Neural progenitor cell (in vitro differentiated cells): ENCODE results near the gene ADAM8. TPM values are rescaled to one million over a fixed set of nuclear protein-coding genes. Genes with fewer than 3 reads are reported as not detected.

Experiments used
- DNase-seq: peaks from one replicate; pipeline ENCODE4 v3.0.0-alpha.2; 2016; ENCODE audit warnings: low spot score
- H2AFZ ChIP-seq: fragments of 200-600 bp; sonication (generic); replicated peaks from 2 replicates; pipeline ENCODE4 v1.6.1; 2016; ENCODE audit warnings: antibody characterized with exemption
- H3F3A ChIP-seq: fragments of 200-600 bp; sonication (generic); 2 replicates; pipeline ENCODE4 v1.6.1; 2016; ENCODE audit warnings: antibody characterized with exemption, low read depth
- H3K27ac ChIP-seq: fragments of 200-600 bp; sonication (generic); 2 replicates; pipeline ENCODE4 v1.5.1; 2016; ENCODE audit warnings: mild to moderate bottlenecking
- H3K27me3 ChIP-seq: fragments of 200-600 bp; sonication (generic); 2 replicates; pipeline ENCODE4 v1.6.1; 2016; ENCODE audit warnings: mild to moderate bottlenecking, moderate library complexity
- H3K36me3 ChIP-seq: fragments of 200-600 bp; sonication (generic); 2 replicates; pipeline ENCODE4 v1.5.1; 2016
- H3K4me1 ChIP-seq: fragments of 200-600 bp; sonication (generic); 2 replicates; pipeline ENCODE4 v1.6.1; 2016; ENCODE audit warnings: mixed run types
- H3K4me2 ChIP-seq: fragments of 200-600 bp; sonication (generic); 2 replicates; pipeline ENCODE4 v1.6.1; 2016
- H3K4me3 ChIP-seq: fragments of 200-600 bp; sonication (generic); 2 replicates; pipeline ENCODE4 v1.5.1; 2016
- H3K79me2 ChIP-seq: fragments of 200-600 bp; sonication (generic); 2 replicates; pipeline ENCODE4 v1.6.1; 2016; ENCODE audit warnings: low read depth
- H3K9ac ChIP-seq: fragments of 200-600 bp; sonication (generic); 2 replicates; pipeline ENCODE4 v1.6.1; 2016
- H3K9me3 ChIP-seq: fragments of 200-600 bp; sonication (generic); 2 replicates; pipeline ENCODE4 v1.5.1; 2016; ENCODE audit warnings: low read depth
- H4K20me1 ChIP-seq: fragments of 200-600 bp; sonication (generic); 2 replicates; pipeline ENCODE4 v1.6.1; 2016; ENCODE audit warnings: low read depth
- H3K27ac Mint-ChIP-seq: 3 replicates; pipeline ENCODE4 v1.8.0; 2021; ENCODE audit warnings: mixed read lengths
- H3K27me3 Mint-ChIP-seq: 2 replicates; pipeline ENCODE4 v1.8.0; 2022; ENCODE audit warnings: low read depth, mild to moderate bottlenecking, inconsistent platforms, moderate library complexity, mixed read lengths; ENCODE audit not compliant: insufficient read depth
- H3K36me3 Mint-ChIP-seq: 3 replicates; pipeline ENCODE4 v1.8.0; 2021; ENCODE audit warnings: mixed read lengths
- H3K4me1 Mint-ChIP-seq: 3 replicates; pipeline ENCODE4 v1.8.0; 2021; ENCODE audit warnings: mixed read lengths
- H3K4me3 Mint-ChIP-seq: 3 replicates; pipeline ENCODE4 v1.8.0; 2021; ENCODE audit warnings: mild to moderate bottlenecking, moderate library complexity, mixed read lengths
- H3K9me3 Mint-ChIP-seq: 3 replicates; pipeline ENCODE4 v1.8.0; 2020; ENCODE audit warnings: mixed read lengths
- CTCF ChIP-seq: fragments of 200-600 bp; sonication (generic); IDR thresholded peaks from 2 replicates; pipeline ENCODE4 v1.5.1; 2017; ENCODE audit warnings: antibody characterized with exemption, mild to moderate bottlenecking
- EZH2 ChIP-seq: fragments of 200-600 bp; sonication (generic); IDR thresholded peaks from 2 replicates; pipeline ENCODE4 v1.6.1; 2017; ENCODE audit warnings: antibody characterized with exemption, mild to moderate bottlenecking, moderate library complexity
- EZH2phosphoT487 ChIP-seq: fragments of 200-600 bp; sonication (generic); IDR thresholded peaks from 2 replicates; pipeline ENCODE4 v1.6.1; 2017; ENCODE audit warnings: antibody characterized with exemption
- total RNA-seq: library from RNA; depleted of rRNA; stranded (reverse); fragments of >200 nt; gene quantifications from 2 replicates; pipeline ENCODE4 v1.2.3, GENCODE V29; 2015; ENCODE audit warnings: low replicate concordance

ADAM8 gene
- total RNA-seq, 1 donor from 2014 or later = 3.3 TPM

GRCh38 chr10:133217800-133218589 is 58.7 kb downstream of the ADAM8 start:
- Mint-ChIP-seq H3K36me3 (no peaks in the 10 kb centered on the region), H3K4me3 (no peak overlapping the region), H3K27ac (no peak overlapping the region), H3K27me3 (peaks cover 22% of the 10 kb centered on the region), H3K4me1 (no peaks in the 10 kb centered on the region), H3K9me3 (peaks cover 3% of the 10 kb centered on the region)
- H3F3A ChIP-seq = peaks cover 6% of the 10 kb centered on the region
- no peaks in the 10 kb centered on the region for H3K4me1 ChIP-seq
- TF ChIP-seq EZH2phosphoT487 (no peak), EZH2 (no peak), CTCF (no peak)
- H3K27me3 ChIP-seq = peaks cover 25% of the 10 kb centered on the region
- H3K9ac ChIP-seq = no peak overlapping the region
- H3K9me3 ChIP-seq = no peaks in the 10 kb centered on the region
- no peak overlapping the region for H3K4me2 ChIP-seq
- H4K20me1 ChIP-seq = no peaks in the 10 kb centered on the region
- H3K79me2 ChIP-seq = no peaks in the 10 kb centered on the region
- no peak for DNase-seq
- no peaks in the 10 kb centered on the region for H3K36me3 ChIP-seq
- no peak overlapping the region for H3K4me3 ChIP-seq
- H2AFZ ChIP-seq = no peak overlapping the region
- no peak overlapping the region for H3K27ac ChIP-seq

GRCh38 chr10:133216776-133217175 is 59.9 kb downstream of the ADAM8 start:
- H3K4me1 Mint-ChIP-seq = peaks cover 3% of the 10 kb centered on the region
- no peak for TF ChIP-seq EZH2phosphoT487
- no peaks in the 10 kb centered on the region for H3K9me3 ChIP-seq
- no peak for DNase-seq
- peaks cover 3% of the 10 kb centered on the region for H3K9me3 Mint-ChIP-seq
- peaks cover 25% of the 10 kb centered on the region for H3K27me3 ChIP-seq
- H3K4me2 ChIP-seq = no peak overlapping the region
- no peak overlapping the region for H3K9ac ChIP-seq
- H3K27ac ChIP-seq = no peak overlapping the region
- H3K4me3 ChIP-seq = no peak overlapping the region
- H3K36me3 Mint-ChIP-seq = no peaks in the 10 kb centered on the region
- peaks cover 22% of the 10 kb centered on the region for H3K27me3 Mint-ChIP-seq
- H3K27ac Mint-ChIP-seq = no peak overlapping the region
- H3K79me2 ChIP-seq = no peaks in the 10 kb centered on the region
- no peaks in the 10 kb centered on the region for H4K20me1 ChIP-seq
- H2AFZ ChIP-seq = no peak overlapping the region
- no peaks in the 10 kb centered on the region for H3K4me1 ChIP-seq
- peaks cover 6% of the 10 kb centered on the region for H3F3A ChIP-seq
- H3K36me3 ChIP-seq = no peaks in the 10 kb centered on the region
- no peak overlapping the region for H3K4me3 Mint-ChIP-seq

GRCh38 chr10:133215586-133215985 is 61.1 kb downstream of the ADAM8 start:
- no peak overlapping the region for H3K4me3 ChIP-seq
- peaks cover 11% of the 10 kb centered on the region for H3K27me3 Mint-ChIP-seq

More at GRCh38 chr10:133215586-133215985, 61.1 kb downstream of the ADAM8 start:
- Histone ChIP-seq H3K36me3 (no peaks in the 10 kb centered on the region), H2AFZ (no peak overlapping the region), H4K20me1 (no peaks in the 10 kb centered on the region), H3F3A (peaks cover 6% of the 10 kb centered on the region), H3K27ac (no peak overlapping the region), H3K4me1 (no peaks in the 10 kb centered on the region), H3K27me3 (peaks cover 19% of the 10 kb centered on the region), H3K9me3 (no peaks in the 10 kb centered on the region), H3K9ac (no peak overlapping the region), H3K79me2 (no peaks in the 10 kb centered on the region), H3K4me2 (no peak overlapping the region)
- Mint-ChIP-seq H3K9me3 (peaks cover 3% of the 10 kb centered on the region), H3K4me1 (peaks cover 3% of the 10 kb centered on the region), H3K27ac (no peak overlapping the region), H3K4me3 (no peak overlapping the region), H3K36me3 (no peaks in the 10 kb centered on the region)
- DNase-seq = no peak
- TF ChIP-seq EZH2phosphoT487 (no peak), EZH2 (no peak), CTCF (no peak)
